T-helper 2 cell (primary cell): Measurements from ENCODE around the gene TMEM256.

ENCODE experiments used
- DNase-seq, 5 experiments: peaks; one replicate each; pipeline versions ENCODE4 v3.0.0 to v3.0.0-alpha.2; 2012 to 2022

The TMEM256 gene

DNA sequence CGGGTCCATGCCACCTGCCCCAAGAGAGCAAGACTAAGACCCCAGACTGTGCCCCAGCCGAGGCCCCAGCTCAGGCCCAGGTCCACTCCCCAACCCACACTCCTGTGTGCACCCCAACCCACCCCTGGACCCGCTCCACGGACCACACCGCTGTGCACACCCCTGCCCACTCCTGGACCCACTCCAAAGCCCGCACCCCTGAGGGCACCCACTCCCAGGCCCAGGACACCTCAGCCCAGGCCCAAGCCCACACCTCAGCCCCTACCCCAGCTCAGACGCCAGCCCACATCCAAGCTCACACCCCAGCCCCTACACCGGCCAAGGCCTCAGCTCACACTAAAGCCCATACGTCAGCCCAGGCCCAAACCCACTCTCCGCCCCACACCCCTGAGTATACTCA is 25.8 kb upstream of the TMEM256 start:
- no peak for DNase-seq

GRCh38 chr17:7428557-7428956 is 24.7 kb upstream of the TMEM256 start, which contains the start of gene SPEM3:
Gene SPEM3 (plus strand): TSS chr17:7428857. CDS start chr17:7428903, 46 bp downstream.
- no peak for DNase-seq

DNA sequence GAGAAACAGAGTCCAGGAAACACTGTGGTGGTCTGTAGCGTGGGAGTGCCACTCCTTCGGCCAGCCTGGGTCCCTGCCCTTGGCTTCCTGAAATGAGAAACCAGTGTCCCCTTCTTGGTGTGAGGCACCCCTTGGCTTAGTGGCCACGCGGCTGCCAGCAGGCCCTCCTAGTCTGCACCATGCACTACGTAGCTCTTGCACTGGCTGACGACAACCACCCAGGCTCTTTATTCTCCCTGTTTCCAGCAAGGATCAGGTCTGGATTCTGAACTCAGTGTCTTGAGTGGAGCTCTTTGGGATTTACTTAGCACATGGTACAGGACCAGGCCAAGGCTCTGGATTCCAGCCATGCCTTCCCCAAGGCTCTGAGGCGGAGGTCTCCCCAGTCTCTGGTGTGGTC is 23.7 kb upstream of the TMEM256 start:
- DNase-seq = no peak

- DNase-seq = no peak
Observed at GRCh38 chr17:7426896-7427489, 23.1 kb upstream of the TMEM256 start.

GRCh38 chr17:7426203-7426863 is 22.4 kb upstream of the TMEM256 start:
- DNase-seq = no peak

- no peak for DNase-seq
Observed at GRCh38 chr17:7425756-7426155, 21.9 kb upstream of the TMEM256 start.

DNA sequence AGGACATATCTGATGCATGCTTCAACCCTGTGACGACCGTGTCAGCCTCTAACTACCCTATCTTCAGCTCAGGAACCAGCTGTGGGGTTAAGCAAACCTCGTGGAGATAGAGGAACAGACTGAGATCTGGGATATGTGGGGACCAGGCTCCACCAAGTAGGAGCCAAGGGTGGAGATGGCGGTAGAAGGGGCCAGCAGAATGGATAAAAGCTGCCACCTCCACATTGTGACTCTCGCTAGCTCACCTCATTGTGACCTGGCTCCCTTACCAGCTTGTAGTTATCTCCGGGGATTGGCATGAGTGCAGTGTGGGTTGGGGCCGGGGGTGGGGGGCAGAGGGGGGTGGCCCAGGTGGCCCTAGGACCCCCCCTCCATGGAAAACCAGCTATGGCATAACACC is 21.4 kb upstream of the TMEM256 start, which contains the start of gene SPEM2:
TSS of gene SPEM2 (plus strand) at position 301 of the 400 bp plus-strand sequence. CDS start at position 374, 73 bp downstream.
- DNase-seq = no peak

- no peak for DNase-seq
Observed at GRCh38 chr17:7423679-7424078, 19.8 kb upstream of the TMEM256 start.

DNA sequence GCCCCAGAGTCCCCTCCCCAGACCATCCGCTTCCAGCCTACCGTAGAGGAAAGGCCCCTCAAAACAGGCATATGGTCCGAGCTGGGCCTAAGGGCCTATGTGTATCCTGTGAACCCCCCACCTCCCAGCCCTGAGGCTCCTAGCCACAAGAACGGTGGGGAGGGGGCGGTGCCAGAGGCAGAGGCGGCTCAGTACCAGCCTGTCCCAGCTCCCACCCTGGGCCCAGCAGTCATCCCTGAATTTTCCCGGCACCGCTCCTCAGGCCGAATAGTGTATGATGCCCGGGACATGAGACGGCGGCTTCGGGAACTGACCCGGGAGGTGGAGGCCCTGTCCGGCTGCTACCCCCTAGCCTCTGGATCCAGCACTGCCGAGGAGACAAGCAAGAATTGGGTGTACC is 17.3 kb upstream of the TMEM256 start:
- DNase-seq = no peak

DNA sequence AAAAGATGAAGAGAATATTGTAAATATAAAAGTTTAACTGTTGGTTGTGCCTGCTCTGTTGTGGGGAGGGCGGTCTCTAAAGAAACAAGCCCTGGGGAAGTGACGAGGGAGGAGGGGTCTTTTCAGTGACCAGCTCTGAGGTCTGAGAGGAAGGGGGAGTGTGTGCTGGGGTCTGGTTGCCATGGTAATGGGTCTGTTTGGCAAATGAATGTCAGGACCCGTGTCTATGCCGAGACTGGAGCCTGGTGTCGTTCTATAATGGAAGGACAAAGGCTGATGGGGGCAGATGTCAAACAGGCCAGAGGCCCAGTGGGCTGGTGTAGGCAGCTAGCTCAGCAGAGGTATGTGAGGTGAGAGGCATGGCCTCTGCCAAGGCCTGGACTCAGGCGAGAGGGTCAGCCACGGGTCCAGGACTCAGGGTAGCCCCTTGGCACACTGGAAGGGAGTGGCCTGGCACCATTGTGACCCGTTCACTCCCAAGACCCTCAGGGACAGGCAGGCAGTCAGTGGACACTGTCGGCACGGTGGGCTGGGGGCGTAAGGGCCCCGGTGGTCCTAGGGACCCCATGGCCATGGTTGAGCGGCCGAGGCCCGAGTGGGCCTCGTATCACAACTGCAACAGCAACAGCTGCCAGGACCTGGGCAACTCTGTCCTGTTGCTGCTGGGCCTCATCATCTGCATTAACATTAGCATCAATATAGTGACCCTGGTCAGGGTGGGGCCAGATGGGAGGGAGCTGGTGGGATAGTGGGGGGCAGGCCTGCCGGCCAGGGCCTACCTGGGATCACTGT is 16.1 kb upstream of the TMEM256 start, which contains the start of gene SPEM1:
TSS of gene SPEM1 (plus strand) at position 506 of the 792 bp plus-strand sequence. CDS start at position 567, 61 bp downstream.
- no peak for DNase-seq

GRCh38 chr17:7418472-7419152 is 14.7 kb upstream of the TMEM256 start:
- no peak for DNase-seq

DNA sequence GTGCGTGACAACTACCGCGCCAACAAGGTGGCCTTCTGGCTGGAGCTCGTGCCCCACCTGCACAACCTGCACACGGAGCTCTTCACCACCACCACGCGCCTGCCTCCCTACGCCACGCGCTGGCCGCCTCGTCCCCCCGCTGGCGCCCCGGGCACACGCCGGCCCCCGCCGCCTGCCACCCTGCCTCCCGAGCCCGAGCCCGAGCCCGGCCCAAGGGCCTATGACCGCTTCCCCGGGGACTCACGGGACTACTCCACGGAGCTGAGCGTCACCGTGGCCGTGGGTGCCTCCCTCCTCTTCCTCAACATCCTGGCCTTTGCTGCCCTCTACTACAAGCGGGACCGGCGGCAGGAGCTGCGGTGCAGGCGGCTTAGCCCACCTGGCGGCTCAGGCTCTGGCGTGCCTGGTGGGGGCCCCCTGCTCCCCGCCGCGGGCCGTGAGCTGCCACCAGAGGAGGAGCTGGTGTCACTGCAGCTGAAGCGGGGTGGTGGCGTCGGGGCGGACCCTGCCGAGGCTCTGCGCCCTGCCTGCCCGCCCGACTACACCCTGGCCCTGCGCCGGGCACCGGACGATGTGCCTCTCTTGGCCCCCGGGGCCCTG is 13.3 kb upstream of the TMEM256 start:
- DNase-seq = no peak

DNA sequence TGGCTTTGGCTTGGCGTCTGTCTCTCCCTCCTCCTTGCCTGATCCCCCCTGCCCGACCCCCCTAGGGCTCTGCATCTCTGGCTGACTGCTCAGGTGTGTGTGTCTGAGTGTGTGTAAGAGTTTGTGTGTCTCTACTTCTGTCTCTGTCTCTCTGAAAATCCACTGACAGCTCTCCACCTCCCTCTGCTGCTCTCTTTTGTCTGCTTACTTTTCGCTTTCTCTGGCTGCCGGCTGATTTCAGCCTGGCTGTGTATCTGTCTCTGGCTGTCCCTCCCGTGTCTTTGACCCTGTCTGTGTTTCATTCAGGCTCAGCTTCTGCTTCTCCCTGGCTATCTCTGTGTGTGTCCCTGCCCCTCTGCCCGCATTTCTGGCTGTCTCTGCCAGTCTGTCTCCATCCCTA is 12.4 kb upstream of the TMEM256 start:
- peak in 1 of 5 experiments; percentile 21 for DNase-seq

DNA sequence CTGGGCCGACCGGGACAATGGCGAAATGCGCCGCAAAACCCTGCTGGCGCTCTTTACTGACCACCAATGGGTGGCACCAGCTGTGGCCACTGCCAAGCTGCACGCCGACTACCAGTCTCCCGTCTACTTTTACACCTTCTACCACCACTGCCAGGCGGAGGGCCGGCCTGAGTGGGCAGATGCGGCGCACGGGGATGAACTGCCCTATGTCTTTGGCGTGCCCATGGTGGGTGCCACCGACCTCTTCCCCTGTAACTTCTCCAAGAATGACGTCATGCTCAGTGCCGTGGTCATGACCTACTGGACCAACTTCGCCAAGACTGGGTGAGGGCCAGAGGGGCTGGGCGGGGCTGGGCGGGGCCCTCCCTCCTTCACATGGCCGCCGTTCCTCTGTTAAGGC is 11.9 kb upstream of the TMEM256 start:
- DNase-seq = no peak

GRCh38 chr17:7414837-7415236 is 10.9 kb upstream of the TMEM256 start:
- no peak for DNase-seq

GRCh38 chr17:7413346-7413985 is 9.6 kb upstream of the TMEM256 start:
- no peak for DNase-seq

DNA sequence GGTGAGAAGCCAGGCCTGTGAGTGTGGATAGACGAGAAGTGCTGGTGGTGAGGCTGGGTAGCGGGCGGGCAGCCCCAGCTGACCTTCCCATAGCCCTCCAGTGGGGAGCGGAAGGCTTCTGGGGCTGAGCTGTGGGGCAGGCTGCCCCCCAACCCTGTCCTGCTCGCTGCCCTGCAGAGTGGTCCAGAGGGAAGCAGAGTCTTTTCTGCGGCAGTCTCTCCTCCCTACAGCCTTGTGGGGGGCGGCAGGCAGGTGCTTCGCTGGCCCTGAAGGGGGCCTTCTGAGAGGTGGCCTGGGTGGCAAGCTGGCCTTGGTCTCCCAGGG is 7.5 kb upstream of the TMEM256 start:
- DNase-seq = no peak

GRCh38 chr17:7410634-7411426 is 6.9 kb upstream of the TMEM256 start:
- DNase-seq = peak in 1 of 5 experiments; percentile 34

DNA sequence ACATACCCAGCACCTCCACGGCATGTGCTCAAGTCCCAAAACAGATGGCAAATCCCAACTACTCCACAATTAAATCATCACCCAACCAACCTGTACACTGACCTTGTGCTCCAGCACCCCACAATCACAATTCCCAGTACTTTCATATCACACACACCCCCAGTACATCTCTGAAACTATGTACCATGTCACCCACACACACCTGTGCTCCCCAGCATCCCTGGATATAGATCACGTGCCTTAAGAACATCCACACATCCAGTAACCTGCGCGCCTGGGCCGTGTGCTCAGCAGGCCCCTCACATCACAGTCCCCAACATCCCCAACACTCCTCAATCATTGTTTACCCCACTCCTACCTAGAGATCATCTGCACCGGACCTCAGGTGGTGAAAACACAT is 5.8 kb upstream of the TMEM256 start:
- no peak for DNase-seq

- DNase-seq = no peak
Observed at GRCh38 chr17:7408863-7409262, 5.0 kb upstream of the TMEM256 start.

GRCh38 chr17:7408252-7408727 is 4.4 kb upstream of the TMEM256 start:
- DNase-seq = peak in 2 of 5 experiments; percentile 38 to 50
